ENCODE results near the gene HDAC4.

Gene HDAC4

GRCh38 chr2:239294571-239295054 is 106.2 kb downstream of the HDAC4 start:
- peak; percentile 64 for DNase-seq (ENCODE audit: low spot score)

GRCh38 chr2:239293775-239294430 is 106.9 kb downstream of the HDAC4 start:
- peak; percentile 23 for DNase-seq (ENCODE audit: low spot score)

- DNase-seq (ENCODE audit: low spot score) = no peak
Measured at GRCh38 chr2:239292959-239293774, 107.7 kb downstream of the HDAC4 start.

- no peak for DNase-seq (ENCODE audit: low spot score)
Measured at GRCh38 chr2:239292531-239292930, 108.3 kb downstream of the HDAC4 start.

- DNase-seq (ENCODE audit: low spot score) = no peak
Measured at GRCh38 chr2:239291475-239292350, 109.1 kb downstream of the HDAC4 start.

GRCh38 chr2:239290618-239291474 is 110.0 kb downstream of the HDAC4 start:
- DNase-seq (ENCODE audit: low spot score) = no peak

GRCh38 chr2:239289545-239289944 is 111.3 kb downstream of the HDAC4 start:
- DNase-seq (ENCODE audit: low spot score) = no peak

GRCh38 chr2:239288951-239289511 is 111.8 kb downstream of the HDAC4 start:
- no peak for DNase-seq (ENCODE audit: low spot score)

- no peak for DNase-seq (ENCODE audit: low spot score)
Measured at GRCh38 chr2:239288237-239288636, 112.6 kb downstream of the HDAC4 start.

- no peak for DNase-seq (ENCODE audit: low spot score)
Measured at GRCh38 chr2:239287461-239287860, 113.4 kb downstream of the HDAC4 start.

GRCh38 chr2:239286901-239287300 is 113.9 kb downstream of the HDAC4 start:
- DNase-seq (ENCODE audit: low spot score) = no peak

- DNase-seq (ENCODE audit: low spot score) = no peak
Measured at GRCh38 chr2:239285932-239286230, 114.9 kb downstream of the HDAC4 start.

GRCh38 chr2:239285071-239285931 is 115.5 kb downstream of the HDAC4 start:
- no peak for DNase-seq (ENCODE audit: low spot score)

- no peak for DNase-seq (ENCODE audit: low spot score)
Measured at GRCh38 chr2:239283961-239284795, 116.6 kb downstream of the HDAC4 start.

- DNase-seq (ENCODE audit: low spot score) = no peak
Measured at GRCh38 chr2:239283288-239283945, 117.4 kb downstream of the HDAC4 start.

GRCh38 chr2:239282448-239283287 is 118.2 kb downstream of the HDAC4 start:
- DNase-seq (ENCODE audit: low spot score) = no peak

GRCh38 chr2:239280296-239281017 is 120.4 kb downstream of the HDAC4 start:
- DNase-seq (ENCODE audit: low spot score) = peak; percentile 88
